Esophagus squamous epithelium (tissue), 5 donors: ENCODE measurements around the gene RESP18. TPM values are rescaled to one million over a fixed set of nuclear protein-coding genes. Genes with fewer than 3 reads are reported as not detected.
"Not testable (repeated sequence)": the region's sequence is repeated elsewhere in the genome, so short reads cannot be mapped to it uniquely, and the experiment has no call there.

Experiments used
- DNase-seq: peaks from one replicate; lab custom pipeline; 2025; lab: John Stamatoyannopoulos, UW
- H3K27ac ChIP-seq, 4 donors: fragments of 200-600 bp; sonication (generic); one replicate each; pipeline ENCODE4 v1.5.1; 2016 to 2019; ENCODE audit warnings: mild to moderate bottlenecking in 1 of 4
- H3K27me3 ChIP-seq, 4 donors: fragments of 200-600 bp; sonication (generic); 1 replicate in 3 of 4; 2 replicates in 1 of 4; pipeline versions ENCODE4 v1.5.1 to v1.6.0; 2017 to 2021; ENCODE audit warnings: antibody characterized with exemption in 1 of 4
- H3K36me3 ChIP-seq, 3 donors: fragments of 200-600 bp; sonication (generic); one replicate each; pipeline ENCODE4 v1.5.1; 2016 to 2019
- H3K4me1 ChIP-seq, 3 donors: fragments of 200-600 bp; sonication (generic); one replicate each; pipeline ENCODE4 v1.5.1; 2017 to 2019
- H3K4me3 ChIP-seq, 4 donors: fragments of 200-600 bp; sonication (generic); 1 replicate in 3 of 4; 2 replicates in 1 of 4; pipeline ENCODE4 v1.5.1; 2016 to 2019; ENCODE audit warnings: mild to moderate bottlenecking in 2 of 4, moderate library complexity in 1 of 4
- H3K9me3 ChIP-seq, 3 donors: fragments of 200-600 bp; sonication (generic); one replicate each; pipeline ENCODE4 v1.5.1; 2016 to 2019
- POLR2A ChIP-seq, 4 donors: fragments of 450-650 bp; IDR thresholded peaks; one replicate each; pipeline ENCODE4 v1.6.1; 2017; ENCODE audit warnings: antibody characterized with exemption in 4 of 4, mild to moderate bottlenecking in 4 of 4, moderate library complexity in 3 of 4
- WGBS, 2 donors: methylation state at CpG; one replicate each; pipeline ENCODE4 v1.1.5; 2018; 5-methylcytosine and 5-hydroxymethylcytosine counted together
- intact Hi-C: fragments of 100-400 bp; cut with DNase I; formaldehyde crosslinking; loops from one replicate; pipeline ENCODE4 v1.15.0; 2022
- total RNA-seq, 4 donors: library from RNA; depleted of rRNA; stranded (reverse); fragments of >200 nt; gene quantifications; one replicate each; pipeline ENCODE4 v1.1.0, GENCODE V29; 2016
- TF ChIP-seq, protein P1 (sequence below), 6 experiments: fragments of 450-650 bp in 4 of 6; fragments of 200-600 bp in 2 of 6; sonication (generic) in 2 of 6; IDR thresholded peaks; one replicate each; pipeline ENCODE4 v1.5.1; 2016 to 2019; ENCODE audit warnings: antibody characterized with exemption in 6 of 6, mild to moderate bottlenecking in 4 of 6, moderate library complexity in 4 of 6
- donor health status: DM: yes; HTN: yes; CAD: no.

The RESP18 gene
- total RNA-seq, 4 donors from 2014 or later: not detected

- 84 to 85% methylated on average over 16 of the region's 16 CpGs for WGBS, 2 donors
- no peak for TF ChIP-seq POLR2A (IDR thresholded peaks at IDR 0.05)
- TF ChIP-seq, protein P1, sequence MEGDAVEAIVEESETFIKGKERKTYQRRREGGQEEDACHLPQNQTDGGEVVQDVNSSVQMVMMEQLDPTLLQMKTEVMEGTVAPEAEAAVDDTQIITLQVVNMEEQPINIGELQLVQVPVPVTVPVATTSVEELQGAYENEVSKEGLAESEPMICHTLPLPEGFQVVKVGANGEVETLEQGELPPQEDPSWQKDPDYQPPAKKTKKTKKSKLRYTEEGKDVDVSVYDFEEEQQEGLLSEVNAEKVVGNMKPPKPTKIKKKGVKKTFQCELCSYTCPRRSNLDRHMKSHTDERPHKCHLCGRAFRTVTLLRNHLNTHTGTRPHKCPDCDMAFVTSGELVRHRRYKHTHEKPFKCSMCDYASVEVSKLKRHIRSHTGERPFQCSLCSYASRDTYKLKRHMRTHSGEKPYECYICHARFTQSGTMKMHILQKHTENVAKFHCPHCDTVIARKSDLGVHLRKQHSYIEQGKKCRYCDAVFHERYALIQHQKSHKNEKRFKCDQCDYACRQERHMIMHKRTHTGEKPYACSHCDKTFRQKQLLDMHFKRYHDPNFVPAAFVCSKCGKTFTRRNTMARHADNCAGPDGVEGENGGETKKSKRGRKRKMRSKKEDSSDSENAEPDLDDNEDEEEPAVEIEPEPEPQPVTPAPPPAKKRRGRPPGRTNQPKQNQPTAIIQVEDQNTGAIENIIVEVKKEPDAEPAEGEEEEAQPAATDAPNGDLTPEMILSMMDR (IDR thresholded peaks at IDR 0.05): no peak
- H3K4me1 ChIP-seq: no peaks in the 10 kb centered on the region
- DNase-seq: no peak
- H3K36me3 ChIP-seq: no peaks in the 10 kb centered on the region
- intact Hi-C loops: no loop called here
- H3K4me3 ChIP-seq: no peak overlapping the region
- no peak overlapping the region for H3K27ac ChIP-seq
- no peaks in the 10 kb centered on the region for H3K9me3 ChIP-seq
- H3K27me3 ChIP-seq: peaks cover 0 to 47% (median 0%) of the 10 kb centered on the region in 4 donors
Measured at GRCh38 chr2:219314804-219315468, 17.6 kb downstream of the RESP18 start.

- H3K9me3 ChIP-seq, intact Hi-C loops, H3K27ac ChIP-seq, H3K36me3 ChIP-seq, H3K4me3 ChIP-seq, DNase-seq: not testable (repeated sequence)
- WGBS, 2 donors: 90 to 98% methylated on average over 7 to 11 of the region's 49 CpGs
- H3K4me1 ChIP-seq: peaks cover 0 to 12% (median 0%) of the 10 kb centered on the region in 3 donors
- peaks cover 0 to 50% (median 10%) of the 10 kb centered on the region in 4 donors for H3K27me3 ChIP-seq
Measured at GRCh38 chr2:219312683-219313263, 19.8 kb downstream of the RESP18 start.

- 0 to 20% methylated on average over 1 to 5 of the region's 37 CpGs for WGBS, 2 donors
- Histone ChIP-seq H3K9me3 (no peaks in the 10 kb centered on the region), H3K36me3 (no peaks in the 10 kb centered on the region), H3K4me1 (peaks cover 0 to 12% (median 0%) of the 10 kb centered on the region in 3 donors), H3K27me3 (peaks cover 0 to 85% (median 11%) of the 10 kb centered on the region in 4 donors), H3K4me3 (no peak within 1 kb of the TSS), H3K27ac (no peak within 1 kb of the TSS)
- TF ChIP-seq, protein P1 (IDR thresholded peaks at IDR 0.05): no peak
- TF ChIP-seq POLR2A (IDR thresholded peaks at IDR 0.05): no peak
- DNase-seq: no peak
- intact Hi-C loops: loop anchor here (10.0 kb wide), 1 partner anchor 254 kb away; no protein-coding TSS in a partner anchor
Measured at GRCh38 chr2:219309278-219309677, 23.3 kb downstream of the RESP18 start, which contains the start of gene PTPRN. TSS of gene PTPRN (minus strand) at chr2:219309401. CDS start at chr2:219309332, 69 bp downstream.

DNA sequence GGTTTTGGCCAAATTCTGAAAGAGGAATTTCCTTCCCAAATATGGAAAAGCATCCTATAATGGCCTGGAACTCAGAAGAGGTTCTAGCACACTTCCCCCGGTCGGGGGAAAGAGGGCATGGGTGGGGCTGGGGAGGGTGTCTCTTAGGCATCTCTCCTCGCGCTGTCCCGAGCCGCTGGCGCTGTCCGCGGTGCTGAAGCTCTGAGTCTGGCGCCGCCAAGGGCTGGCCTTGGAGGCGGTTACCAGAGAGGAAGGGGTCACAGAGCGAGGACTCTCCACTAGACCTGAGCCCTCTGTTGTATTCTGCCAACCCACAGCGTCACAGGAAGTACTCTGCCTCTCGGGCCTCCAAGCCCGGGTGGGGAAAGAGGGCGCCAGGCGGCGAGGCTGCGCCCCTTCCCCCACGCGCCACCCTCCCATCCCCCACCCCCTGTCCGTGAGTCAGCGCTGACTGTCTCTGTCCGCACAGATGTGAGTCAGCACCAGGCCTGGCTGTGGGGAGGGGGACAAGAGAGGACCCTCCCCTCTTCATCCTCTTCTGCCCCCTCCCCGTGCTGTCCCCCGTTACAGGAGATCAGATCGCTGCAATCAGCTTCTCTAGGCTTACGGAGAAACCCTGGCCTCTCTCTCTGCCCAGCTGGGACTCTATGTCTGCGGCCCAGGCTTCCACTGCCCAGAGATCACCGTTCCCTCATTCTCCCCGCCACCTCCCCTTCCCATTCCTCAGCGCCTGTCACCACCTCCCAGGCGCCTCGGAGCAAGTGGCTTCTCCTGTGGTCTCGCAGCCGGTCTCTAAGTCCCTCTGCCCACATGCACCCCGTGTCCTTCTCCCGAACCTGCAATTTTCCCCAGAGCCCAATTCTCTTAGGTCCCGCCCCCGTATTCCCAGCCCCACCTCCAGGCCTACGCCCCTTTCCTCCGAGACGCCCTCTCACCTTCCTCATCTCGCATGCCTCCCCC, 24.1 kb downstream of the RESP18 start:
- Histone ChIP-seq H3K9me3 (no peaks in the 10 kb centered on the region), H3K27me3 (peaks cover 0 to 91% (median 11%) of the 10 kb centered on the region in 4 donors), H3K27ac (no peak overlapping the region), H3K36me3 (no peaks in the 10 kb centered on the region), H3K4me3 (no peak overlapping the region), H3K4me1 (peaks cover 0 to 12% (median 0%) of the 10 kb centered on the region in 3 donors)
- WGBS, 2 donors: 7 to 10% methylated on average over 18 to 27 of the region's 45 CpGs
- intact Hi-C loops: loop anchor here (10.0 kb wide), 1 partner anchor 254 kb away; no protein-coding TSS in a partner anchor
- no peak for DNase-seq
- no peak for TF ChIP-seq POLR2A (IDR thresholded peaks at IDR 0.05)
- TF ChIP-seq, protein P1 (IDR thresholded peaks at IDR 0.05): no peak

GRCh38 chr2:219306047-219306446, 26.5 kb downstream of the RESP18 start:
- Histone ChIP-seq H3K9me3 (no peaks in the 10 kb centered on the region), H3K27me3 (peaks cover 0 to 97% (median 11%) of the 10 kb centered on the region in 4 donors), H3K4me3 (no peak overlapping the region), H3K4me1 (peaks cover 0 to 12% (median 0%) of the 10 kb centered on the region in 3 donors), H3K27ac (no peak overlapping the region), H3K36me3 (no peaks in the 10 kb centered on the region)
- DNase-seq: no peak
- 63 to 74% methylated on average over 1 of the region's 1 CpG for WGBS, 2 donors
- no peak for TF ChIP-seq POLR2A (IDR thresholded peaks at IDR 0.05)
- TF ChIP-seq, protein P1 (IDR thresholded peaks at IDR 0.05): no peak
- intact Hi-C loops: loop anchor here (10.0 kb wide), 1 partner anchor 251 kb away; no protein-coding TSS in a partner anchor
